Measurements from ENCODE around the gene S100B. TPM values are rescaled to one million over a fixed set of nuclear protein-coding genes. Genes with fewer than 3 reads are reported as not detected.

S100B gene
- 0.28 TPM in 1 of 2 replicates, not detected in the other for total RNA-seq

DNA sequence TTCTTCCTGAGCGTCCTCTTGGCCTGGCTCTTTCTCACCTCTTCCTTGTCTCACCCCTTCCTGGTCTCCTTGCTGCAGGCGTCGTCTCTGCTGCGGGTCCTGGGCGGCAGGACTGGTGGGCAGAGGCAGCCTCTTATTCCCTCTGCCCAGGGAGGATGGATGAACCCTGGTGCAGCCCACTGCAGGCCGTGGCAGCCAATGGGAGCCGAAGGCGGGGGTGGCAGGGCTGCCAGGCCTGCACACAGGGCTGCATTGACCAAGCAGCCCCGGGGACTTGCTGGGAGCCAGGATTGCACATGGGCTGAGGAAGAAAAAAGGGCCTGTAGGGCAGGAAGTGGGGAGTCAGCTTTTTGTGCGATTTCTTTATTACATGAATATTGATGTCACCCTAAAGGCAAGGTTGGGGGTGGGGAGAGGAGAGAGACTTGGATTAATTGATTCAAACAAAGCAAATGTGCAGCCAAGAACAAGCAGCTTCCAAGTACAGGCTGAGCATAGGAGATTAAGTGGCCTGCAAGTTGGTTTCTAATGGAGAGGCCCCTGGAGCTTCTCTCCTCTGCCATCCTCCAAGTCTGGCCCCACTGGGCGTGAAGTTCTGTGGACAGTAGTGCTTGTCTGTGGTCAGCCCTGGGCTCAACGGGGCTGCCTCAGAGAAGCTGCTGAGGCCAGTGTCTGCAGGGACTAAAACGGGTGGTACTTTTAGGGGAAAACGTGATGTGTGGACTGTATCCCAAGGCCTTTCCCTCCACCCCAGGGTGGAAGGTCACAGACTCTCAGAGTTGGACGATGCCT is at the start of gene S100B:
Gene S100B, minus strand, starts transcription at position 108 of the 792 bp plus-strand sequence. CDS start 2,667 bp downstream, outside the sequence.

DNA sequence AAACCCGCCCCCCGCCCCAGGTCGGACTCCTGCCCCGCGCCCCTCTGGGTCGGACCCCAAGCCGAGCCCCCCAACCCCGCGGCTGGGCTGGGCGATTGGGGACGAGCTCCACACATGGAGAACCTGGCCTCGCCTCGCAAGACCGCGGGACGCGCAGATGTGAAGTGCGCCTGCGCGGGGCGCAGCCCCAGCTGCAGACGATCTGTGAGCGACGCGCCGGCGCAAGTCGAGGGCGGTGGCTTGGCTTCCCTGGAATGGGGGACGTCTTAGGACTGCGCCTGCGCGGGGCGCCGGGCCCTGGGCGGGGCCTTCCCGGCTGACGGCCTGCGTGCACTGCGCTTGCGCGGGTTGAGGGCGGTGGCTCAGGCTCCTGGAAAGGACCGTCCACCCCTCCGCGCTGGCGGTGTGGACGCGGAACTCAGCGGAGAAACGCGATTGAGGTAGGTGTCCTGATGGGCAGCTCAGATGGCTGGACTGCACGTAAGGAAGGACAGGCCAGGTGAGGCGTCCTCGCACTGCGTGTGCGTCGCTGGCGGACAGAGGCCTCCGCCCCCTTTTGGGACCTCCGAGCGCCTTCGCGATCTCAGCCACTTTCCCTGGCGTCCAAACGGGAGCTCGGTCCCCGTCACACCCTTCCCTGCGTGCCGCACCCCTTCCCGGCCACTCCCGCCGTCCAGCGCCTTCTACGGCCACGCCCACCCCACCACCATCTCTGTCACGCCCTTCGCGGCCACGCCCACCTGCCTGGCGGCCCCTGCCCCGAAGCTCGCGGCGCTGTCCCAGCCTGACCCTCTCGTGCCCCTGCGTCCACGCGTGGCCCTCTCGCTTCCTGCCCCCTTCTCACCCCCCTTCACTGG is 30.7 kb upstream of the S100B start, which contains the start of gene PRMT2:
Gene PRMT2, plus strand, starts transcription at position 351 of the 857 bp plus-strand sequence. CDS start 1,278 bp downstream, outside the sequence.

Other genes starting within 250 kb of the S100B start
- gene DIP2A, start 146.2 kb downstream of the S100B start, total RNA-seq, result 12.9 and 15.1 TPM in 2 replicates
- gene PRMT2, start 30.6 kb upstream of the S100B start, total RNA-seq, result 122 and 157 TPM in 2 replicates